Measurements from ENCODE around the gene DTNBP1.

DNA sequence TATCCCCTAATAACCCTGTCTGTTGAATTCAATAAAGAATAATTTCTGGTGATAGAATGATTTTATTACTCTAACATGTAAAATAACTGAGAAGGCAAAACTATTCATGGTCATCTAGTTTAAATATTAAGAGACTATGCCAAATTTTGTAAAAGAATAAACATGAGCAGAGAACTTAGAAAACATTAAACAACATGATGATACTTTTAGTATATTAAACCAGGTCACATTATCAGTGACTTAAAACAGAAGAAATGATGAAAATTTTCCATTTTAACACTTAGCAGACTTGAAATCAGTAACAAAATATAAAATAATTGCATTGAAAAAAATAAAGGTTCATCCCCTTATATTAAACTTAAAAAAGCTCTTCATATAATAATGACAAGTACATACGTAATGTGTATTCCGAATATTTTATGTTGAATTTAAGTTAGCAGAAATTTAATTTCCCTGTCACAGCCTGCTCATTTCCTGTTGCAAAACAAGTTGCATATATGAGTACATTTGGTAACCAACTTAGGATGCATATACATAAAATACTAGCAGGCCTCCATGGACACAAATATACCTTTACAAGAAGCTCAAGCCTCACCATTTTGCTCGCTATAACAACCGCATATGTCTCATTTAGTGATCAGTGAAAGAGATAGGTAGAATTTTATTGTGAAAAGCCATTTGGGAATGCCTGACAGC, 40.6 kb downstream of the DTNBP1 start:
- TF ChIP-seq, protein P1, sequence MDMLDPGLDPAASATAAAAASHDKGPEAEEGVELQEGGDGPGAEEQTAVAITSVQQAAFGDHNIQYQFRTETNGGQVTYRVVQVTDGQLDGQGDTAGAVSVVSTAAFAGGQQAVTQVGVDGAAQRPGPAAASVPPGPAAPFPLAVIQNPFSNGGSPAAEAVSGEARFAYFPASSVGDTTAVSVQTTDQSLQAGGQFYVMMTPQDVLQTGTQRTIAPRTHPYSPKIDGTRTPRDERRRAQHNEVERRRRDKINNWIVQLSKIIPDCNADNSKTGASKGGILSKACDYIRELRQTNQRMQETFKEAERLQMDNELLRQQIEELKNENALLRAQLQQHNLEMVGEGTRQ (IDR thresholded peaks at IDR 0.05): no peak
- TF ChIP-seq KDM1A (IDR thresholded peaks at IDR 0.05; ENCODE audit: low read depth): no peak
- no peak for TF ChIP-seq POLR2A (IDR thresholded peaks at IDR 0.05; ENCODE audit: low read length)
- TF ChIP-seq, protein P2, sequence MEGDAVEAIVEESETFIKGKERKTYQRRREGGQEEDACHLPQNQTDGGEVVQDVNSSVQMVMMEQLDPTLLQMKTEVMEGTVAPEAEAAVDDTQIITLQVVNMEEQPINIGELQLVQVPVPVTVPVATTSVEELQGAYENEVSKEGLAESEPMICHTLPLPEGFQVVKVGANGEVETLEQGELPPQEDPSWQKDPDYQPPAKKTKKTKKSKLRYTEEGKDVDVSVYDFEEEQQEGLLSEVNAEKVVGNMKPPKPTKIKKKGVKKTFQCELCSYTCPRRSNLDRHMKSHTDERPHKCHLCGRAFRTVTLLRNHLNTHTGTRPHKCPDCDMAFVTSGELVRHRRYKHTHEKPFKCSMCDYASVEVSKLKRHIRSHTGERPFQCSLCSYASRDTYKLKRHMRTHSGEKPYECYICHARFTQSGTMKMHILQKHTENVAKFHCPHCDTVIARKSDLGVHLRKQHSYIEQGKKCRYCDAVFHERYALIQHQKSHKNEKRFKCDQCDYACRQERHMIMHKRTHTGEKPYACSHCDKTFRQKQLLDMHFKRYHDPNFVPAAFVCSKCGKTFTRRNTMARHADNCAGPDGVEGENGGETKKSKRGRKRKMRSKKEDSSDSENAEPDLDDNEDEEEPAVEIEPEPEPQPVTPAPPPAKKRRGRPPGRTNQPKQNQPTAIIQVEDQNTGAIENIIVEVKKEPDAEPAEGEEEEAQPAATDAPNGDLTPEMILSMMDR (IDR thresholded peaks at IDR 0.05): no peak
- no peak for TF ChIP-seq BHLHE40 (IDR thresholded peaks at IDR 0.05; ENCODE audit: low read depth, low read length)
- no peak for TF ChIP-seq EP300 (IDR thresholded peaks at IDR 0.05)
- TF ChIP-seq EHF (CRISPR knock-in tag; IDR thresholded peaks at IDR 0.05): no peak
- no peak for TF ChIP-seq GATA3 (IDR thresholded peaks at IDR 0.05; ENCODE audit: borderline replicate concordance)
